DND-41 (cell line): Measurements from ENCODE around the gene PGF.

ENCODE experiments used
- ATAC-seq: fragments of 200-7000 bp; cut with Tn5 transposase; 3 replicates; pipeline ENCODE4 v1.9.1; 2021; ENCODE audit warnings: low read depth; ENCODE audit not compliant: insufficient read depth
- DNase-seq: peaks from one replicate; pipeline ENCODE4 v3.0.0-alpha.2; 2020
- H2AFZ ChIP-seq: 2 replicates; pipeline ENCODE4 v1.6.0; 2012; ENCODE audit warnings: low read depth, low read length
- H3K27ac ChIP-seq: 2 replicates; pipeline ENCODE4 v1.5.1; 2012; ENCODE audit warnings: low read length, inconsistent platforms
- H3K27me3 ChIP-seq: fragments of 200-600 bp; sonication (generic); 2 replicates; pipeline ENCODE4 v1.6.0; 2012; ENCODE audit warnings: low read length, mild to moderate bottlenecking, inconsistent platforms; ENCODE audit not compliant: insufficient read depth, poor library complexity
- H3K36me3 ChIP-seq: 2 replicates; pipeline ENCODE4 v1.5.1; 2012; ENCODE audit warnings: low read length, inconsistent platforms; ENCODE audit not compliant: insufficient read depth
- H3K4me1 ChIP-seq: 2 replicates; pipeline ENCODE4 v1.5.1; 2012; ENCODE audit warnings: mild to moderate bottlenecking, low read length; ENCODE audit not compliant: insufficient read depth
- H3K4me2 ChIP-seq: 2 replicates; pipeline ENCODE4 v1.6.0; 2012; ENCODE audit warnings: mild to moderate bottlenecking, moderate library complexity, low read length, inconsistent platforms; ENCODE audit not compliant: insufficient read depth
- H3K4me3 ChIP-seq, 2 experiments: fragments of 200-600 bp in 1 of 2; shearing (Covaris generic) in 1 of 2; 2 replicates each; pipeline ENCODE4 v1.5.1; 2012 to 2016; ENCODE audit warnings: inconsistent platforms in 2 of 2, low read length in 2 of 2, mild to moderate bottlenecking in 2 of 2, low read depth in 1 of 2, moderate library complexity in 1 of 2
- H3K79me2 ChIP-seq: 2 replicates; pipeline ENCODE4 v1.6.0; 2012; ENCODE audit warnings: low read length, inconsistent platforms; ENCODE audit not compliant: insufficient read depth
- H3K9ac ChIP-seq: 2 replicates; pipeline ENCODE4 v1.6.0; 2012; ENCODE audit warnings: low read depth, mild to moderate bottlenecking, inconsistent platforms, low read length, moderate library complexity
- H3K9me3 ChIP-seq: 2 replicates; pipeline ENCODE4 v1.5.1; 2012; ENCODE audit warnings: low read length, moderate library complexity, mild to moderate bottlenecking, inconsistent platforms; ENCODE audit not compliant: insufficient read depth, severe bottlenecking
- H4K20me1 ChIP-seq: 2 replicates; pipeline ENCODE4 v1.6.0; 2012; ENCODE audit warnings: low read length; ENCODE audit not compliant: insufficient read depth
- EZH2 ChIP-seq: IDR thresholded peaks from 3 replicates; pipeline ENCODE4 v1.6.1; 2012; ENCODE audit warnings: borderline replicate concordance, low read depth, mild to moderate bottlenecking, moderate library complexity, low read length, inconsistent platforms; ENCODE audit not compliant: severe bottlenecking
- TF ChIP-seq, protein P1 (sequence below): IDR thresholded peaks from 2 replicates; pipeline ENCODE4 v1.5.1; 2012; ENCODE audit warnings: borderline replicate concordance, low read length, moderate library complexity, mild to moderate bottlenecking; ENCODE audit not compliant: poor library complexity, severe bottlenecking; ENCODE audit errors: extremely low read depth

Gene PGF

GRCh38 chr14:74975059-74975810 lies 19.8 kb upstream of the PGF start:
- Histone ChIP-seq H3K4me1 (no peaks in the 10 kb centered on the region), H3K79me2 (no peaks in the 10 kb centered on the region), H3K9ac (no peak overlapping the region), H3K4me3 (no peak overlapping the region), H4K20me1 (no peaks in the 10 kb centered on the region), H2AFZ (no peak overlapping the region), H3K9me3 (no peaks in the 10 kb centered on the region), H3K36me3 (no peaks in the 10 kb centered on the region), H3K27me3 (no peaks in the 10 kb centered on the region), H3K27ac (no peak overlapping the region), H3K4me2 (no peak overlapping the region)
- no peak for TF ChIP-seq EZH2
- TF ChIP-seq, protein P1, sequence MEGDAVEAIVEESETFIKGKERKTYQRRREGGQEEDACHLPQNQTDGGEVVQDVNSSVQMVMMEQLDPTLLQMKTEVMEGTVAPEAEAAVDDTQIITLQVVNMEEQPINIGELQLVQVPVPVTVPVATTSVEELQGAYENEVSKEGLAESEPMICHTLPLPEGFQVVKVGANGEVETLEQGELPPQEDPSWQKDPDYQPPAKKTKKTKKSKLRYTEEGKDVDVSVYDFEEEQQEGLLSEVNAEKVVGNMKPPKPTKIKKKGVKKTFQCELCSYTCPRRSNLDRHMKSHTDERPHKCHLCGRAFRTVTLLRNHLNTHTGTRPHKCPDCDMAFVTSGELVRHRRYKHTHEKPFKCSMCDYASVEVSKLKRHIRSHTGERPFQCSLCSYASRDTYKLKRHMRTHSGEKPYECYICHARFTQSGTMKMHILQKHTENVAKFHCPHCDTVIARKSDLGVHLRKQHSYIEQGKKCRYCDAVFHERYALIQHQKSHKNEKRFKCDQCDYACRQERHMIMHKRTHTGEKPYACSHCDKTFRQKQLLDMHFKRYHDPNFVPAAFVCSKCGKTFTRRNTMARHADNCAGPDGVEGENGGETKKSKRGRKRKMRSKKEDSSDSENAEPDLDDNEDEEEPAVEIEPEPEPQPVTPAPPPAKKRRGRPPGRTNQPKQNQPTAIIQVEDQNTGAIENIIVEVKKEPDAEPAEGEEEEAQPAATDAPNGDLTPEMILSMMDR, result no peak
- no peak for DNase-seq
- ATAC-seq, result no peak

GRCh38 chr14:74974364-74975058 lies 19.1 kb upstream of the PGF start:
- no peaks in the 10 kb centered on the region for H3K4me1 ChIP-seq
- no peak overlapping the region for H3K4me2 ChIP-seq
- no peak for DNase-seq
- no peak overlapping the region for H3K27ac ChIP-seq
- no peaks in the 10 kb centered on the region for H3K27me3 ChIP-seq
- no peak overlapping the region for H2AFZ ChIP-seq
- no peaks in the 10 kb centered on the region for H3K9me3 ChIP-seq
- no peak overlapping the region for H3K9ac ChIP-seq
- no peak for TF ChIP-seq EZH2
- TF ChIP-seq, protein P1, result no peak
- H3K79me2 ChIP-seq, result no peaks in the 10 kb centered on the region
- H4K20me1 ChIP-seq, result no peaks in the 10 kb centered on the region
- ATAC-seq, result no peak
- no peaks in the 10 kb centered on the region for H3K36me3 ChIP-seq
- no peak overlapping the region for H3K4me3 ChIP-seq

DNA sequence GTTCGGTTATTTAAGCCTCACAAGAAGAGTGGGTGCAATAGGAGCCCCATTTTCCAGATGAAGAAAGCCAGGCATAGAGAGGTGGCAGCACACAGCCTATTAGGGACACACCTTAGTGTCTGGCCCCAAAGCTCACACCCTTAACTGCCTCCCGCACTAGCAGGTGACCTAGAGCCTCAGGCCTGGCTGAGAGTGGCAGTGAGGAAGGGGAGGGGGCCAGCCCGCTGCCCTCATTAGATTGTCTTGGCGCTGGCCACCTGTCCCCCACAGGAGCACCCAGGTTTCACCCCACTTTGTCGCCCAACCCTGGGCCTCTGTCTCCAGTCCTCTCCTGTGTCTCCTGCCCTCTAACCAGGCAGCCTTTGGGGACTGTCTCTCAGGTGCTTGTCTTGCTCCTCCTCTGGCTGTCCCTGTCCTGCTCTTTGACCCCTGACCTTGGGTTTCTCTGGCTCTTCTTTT lies 18.5 kb upstream of the PGF start:
- H3K79me2 ChIP-seq, result no peaks in the 10 kb centered on the region
- no peaks in the 10 kb centered on the region for H3K9me3 ChIP-seq
- H3K36me3 ChIP-seq, result no peaks in the 10 kb centered on the region
- TF ChIP-seq EZH2, result no peak
- TF ChIP-seq, protein P1, result no peak
- H3K9ac ChIP-seq, result no peak overlapping the region
- H3K27ac ChIP-seq, result no peak overlapping the region
- ATAC-seq, result no peak
- H3K4me1 ChIP-seq, result no peaks in the 10 kb centered on the region
- no peak overlapping the region for H3K4me3 ChIP-seq
- DNase-seq, result no peak
- no peaks in the 10 kb centered on the region for H3K27me3 ChIP-seq
- H4K20me1 ChIP-seq, result no peaks in the 10 kb centered on the region
- no peak overlapping the region for H2AFZ ChIP-seq
- H3K4me2 ChIP-seq, result no peak overlapping the region
